Measurements from ENCODE around the gene HTR3B.

DNA sequence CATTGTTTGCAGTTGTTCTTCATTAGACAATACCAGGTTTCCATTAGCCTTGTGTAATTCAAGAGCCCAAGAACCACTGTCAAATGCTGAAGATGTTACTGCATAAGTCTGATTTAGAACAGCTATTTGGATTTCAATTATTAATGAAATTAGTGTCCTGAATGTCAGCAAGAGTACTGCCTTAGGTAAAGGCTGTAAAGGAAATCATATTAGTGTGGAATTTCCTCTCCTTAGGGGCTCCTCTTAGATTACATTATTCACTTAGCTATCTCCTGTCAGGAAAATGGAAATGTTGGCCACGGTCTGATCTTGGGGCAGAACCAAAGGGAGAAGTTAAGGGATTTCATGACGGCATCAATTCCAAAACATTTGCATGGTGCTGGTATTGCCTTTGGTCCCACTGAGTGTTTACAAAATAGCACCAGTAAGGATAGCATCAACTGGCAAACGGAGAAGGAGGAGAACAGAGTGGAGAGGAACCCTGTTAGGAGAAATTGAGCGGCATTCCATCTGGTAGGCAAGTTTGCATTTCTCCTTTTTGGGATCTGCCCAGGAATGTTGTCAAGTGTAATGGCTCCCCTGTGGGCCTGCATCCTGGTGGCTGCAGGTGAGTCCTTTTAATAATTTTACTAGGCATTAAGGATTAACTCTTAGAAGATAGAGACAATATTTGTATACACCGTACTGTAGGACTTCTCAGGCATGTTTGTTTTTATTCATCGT lies at the start of gene HTR3B:
- TF ChIP-seq, protein P1, sequence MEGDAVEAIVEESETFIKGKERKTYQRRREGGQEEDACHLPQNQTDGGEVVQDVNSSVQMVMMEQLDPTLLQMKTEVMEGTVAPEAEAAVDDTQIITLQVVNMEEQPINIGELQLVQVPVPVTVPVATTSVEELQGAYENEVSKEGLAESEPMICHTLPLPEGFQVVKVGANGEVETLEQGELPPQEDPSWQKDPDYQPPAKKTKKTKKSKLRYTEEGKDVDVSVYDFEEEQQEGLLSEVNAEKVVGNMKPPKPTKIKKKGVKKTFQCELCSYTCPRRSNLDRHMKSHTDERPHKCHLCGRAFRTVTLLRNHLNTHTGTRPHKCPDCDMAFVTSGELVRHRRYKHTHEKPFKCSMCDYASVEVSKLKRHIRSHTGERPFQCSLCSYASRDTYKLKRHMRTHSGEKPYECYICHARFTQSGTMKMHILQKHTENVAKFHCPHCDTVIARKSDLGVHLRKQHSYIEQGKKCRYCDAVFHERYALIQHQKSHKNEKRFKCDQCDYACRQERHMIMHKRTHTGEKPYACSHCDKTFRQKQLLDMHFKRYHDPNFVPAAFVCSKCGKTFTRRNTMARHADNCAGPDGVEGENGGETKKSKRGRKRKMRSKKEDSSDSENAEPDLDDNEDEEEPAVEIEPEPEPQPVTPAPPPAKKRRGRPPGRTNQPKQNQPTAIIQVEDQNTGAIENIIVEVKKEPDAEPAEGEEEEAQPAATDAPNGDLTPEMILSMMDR (IDR thresholded peaks at IDR 0.05 in 4 of 5, conservative IDR thresholded peaks at IDR 0.05 in 1 of 5) = no peak
- TF ChIP-seq POLR2A (IDR thresholded peaks at IDR 0.05) = no peak

Data from gastrocnemius medialis (tissue), 4 donors.